Measurements from ENCODE around the gene SFTPB.

GRCh38 chr2:85662899-85663593 is 5.0 kb downstream of the SFTPB start:
- TF ChIP-seq CTCF (IDR thresholded peaks at IDR 0.05) (no peak), POLR2A (IDR thresholded peaks at IDR 0.05) (no peak), POLR2AphosphoS5 (IDR thresholded peaks at IDR 0.05; ENCODE audit: insufficient read depth in 1 of 2, low read depth in 1 of 2) (no peak)

Measured in vagina (tissue), 2 donors.